T-helper 1 cell treated with Interleukin-12 subunit alpha and Interleukin-12 subunit beta and Interleukin-4 antibody, amounts not matched to agents 30 μg/mL and 1 μg/mL, for 36 hours (primary cell): Measurements from ENCODE around the gene BRD3.
"Not testable (repeated sequence)": the region's sequence is repeated elsewhere in the genome, so short reads cannot be mapped to it uniquely, and the experiment has no call there.

Experiments used
- H3K27ac Mint-ChIP-seq: one replicate; pipeline ENCODE4 v1.8.0; 2021; ENCODE audit warnings: mild to moderate bottlenecking, mixed read lengths
- H3K27me3 Mint-ChIP-seq: one replicate; pipeline ENCODE4 v1.8.0; 2021; ENCODE audit warnings: low read depth, mixed read lengths
- H3K36me3 Mint-ChIP-seq: one replicate; pipeline ENCODE4 v1.8.0; 2021; ENCODE audit warnings: low read depth, mixed read lengths
- H3K4me1 Mint-ChIP-seq: one replicate; pipeline ENCODE4 v1.8.0; 2021; ENCODE audit warnings: low read depth, mixed read lengths
- H3K4me3 Mint-ChIP-seq: one replicate; pipeline ENCODE4 v1.8.0; 2021; ENCODE audit warnings: mild to moderate bottlenecking, moderate library complexity, mixed read lengths
- H3K9me3 Mint-ChIP-seq: one replicate; pipeline ENCODE4 v1.8.0; 2021; ENCODE audit warnings: mixed read lengths

The BRD3 gene

DNA sequence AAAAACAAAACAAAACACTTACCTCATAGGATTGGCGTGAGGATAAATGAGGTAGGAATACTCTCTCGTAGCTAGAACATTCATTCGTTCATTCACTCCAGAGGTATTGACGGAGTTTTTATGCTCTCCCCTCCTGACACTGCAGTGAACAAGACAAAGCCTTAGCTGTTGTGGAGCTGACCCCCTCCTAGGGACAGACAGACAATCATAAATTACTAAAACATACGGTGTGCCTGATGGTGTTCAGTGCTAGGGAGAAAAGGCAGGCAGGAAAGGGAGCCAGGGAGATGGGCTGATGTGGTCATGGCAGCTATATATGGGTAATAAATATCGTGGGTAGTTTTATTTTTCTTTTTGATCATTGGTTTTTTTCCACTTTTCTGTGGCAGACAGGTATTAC lies 5.7 kb upstream of the BRD3 start:
- Mint-ChIP-seq H3K27ac (no peak overlapping the region), H3K27me3 (peaks cover 21% of the 10 kb centered on the region), H3K4me3 (no peak overlapping the region), H3K4me1 (peaks cover 7% of the 10 kb centered on the region), H3K9me3 (peaks cover 14% of the 10 kb centered on the region), H3K36me3 (no peaks in the 10 kb centered on the region)

DNA sequence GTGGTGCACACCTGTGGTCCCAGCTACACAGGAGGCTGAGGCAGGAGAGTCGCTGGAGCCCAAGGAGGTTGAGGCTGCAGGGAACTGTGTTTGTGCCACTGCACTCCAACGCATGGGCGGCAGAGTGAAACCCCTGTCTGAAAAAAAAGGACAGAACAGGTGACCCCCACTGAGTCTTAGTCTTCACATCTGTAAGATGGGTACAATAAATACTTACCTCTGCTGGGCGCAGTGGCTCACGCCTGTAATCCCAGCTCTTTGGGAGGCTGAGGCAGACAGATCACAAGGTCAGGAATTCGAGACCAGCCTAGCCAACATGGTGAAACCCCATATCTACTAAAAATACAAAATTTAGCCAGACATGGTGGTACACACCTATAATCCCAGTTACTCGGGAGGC lies 4.9 kb upstream of the BRD3 start:
- H3K4me1 Mint-ChIP-seq, H3K36me3 Mint-ChIP-seq: not testable (repeated sequence)

DNA sequence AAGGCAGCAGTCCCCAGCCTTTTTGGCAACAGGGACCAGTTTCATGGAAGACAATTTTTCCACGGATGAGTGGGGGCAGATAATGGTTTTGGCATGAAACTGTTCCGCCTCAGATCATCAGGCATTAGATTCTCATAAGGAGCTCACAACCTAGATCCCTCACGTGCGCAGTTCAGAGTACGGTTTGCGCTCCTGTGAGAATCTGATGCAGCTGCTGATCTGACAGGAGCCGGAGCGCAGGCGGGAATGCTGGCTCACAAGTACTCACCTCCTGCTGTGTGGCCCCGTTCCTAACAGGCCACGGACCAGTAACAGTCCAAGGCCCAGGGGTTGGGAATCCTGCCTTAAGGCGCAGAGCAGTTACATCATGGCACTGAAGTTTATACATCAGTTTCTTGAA lies 3.3 kb upstream of the BRD3 start:
- no peak overlapping the region for H3K4me3 Mint-ChIP-seq
- H3K27me3 Mint-ChIP-seq, result peaks cover 21% of the 10 kb centered on the region
- H3K36me3 Mint-ChIP-seq, result no peaks in the 10 kb centered on the region
- H3K9me3 Mint-ChIP-seq, result peaks cover 9% of the 10 kb centered on the region
- peaks cover 14% of the 10 kb centered on the region for H3K4me1 Mint-ChIP-seq
- H3K27ac Mint-ChIP-seq, result no peak overlapping the region

More for the DNA sequence above, 4.9 kb upstream of the BRD3 start:
- not testable (repeated sequence) for H3K27ac Mint-ChIP-seq, H3K4me3 Mint-ChIP-seq
- Mint-ChIP-seq H3K9me3 (peaks cover 14% of the 10 kb centered on the region), H3K27me3 (peaks cover 21% of the 10 kb centered on the region)

DNA sequence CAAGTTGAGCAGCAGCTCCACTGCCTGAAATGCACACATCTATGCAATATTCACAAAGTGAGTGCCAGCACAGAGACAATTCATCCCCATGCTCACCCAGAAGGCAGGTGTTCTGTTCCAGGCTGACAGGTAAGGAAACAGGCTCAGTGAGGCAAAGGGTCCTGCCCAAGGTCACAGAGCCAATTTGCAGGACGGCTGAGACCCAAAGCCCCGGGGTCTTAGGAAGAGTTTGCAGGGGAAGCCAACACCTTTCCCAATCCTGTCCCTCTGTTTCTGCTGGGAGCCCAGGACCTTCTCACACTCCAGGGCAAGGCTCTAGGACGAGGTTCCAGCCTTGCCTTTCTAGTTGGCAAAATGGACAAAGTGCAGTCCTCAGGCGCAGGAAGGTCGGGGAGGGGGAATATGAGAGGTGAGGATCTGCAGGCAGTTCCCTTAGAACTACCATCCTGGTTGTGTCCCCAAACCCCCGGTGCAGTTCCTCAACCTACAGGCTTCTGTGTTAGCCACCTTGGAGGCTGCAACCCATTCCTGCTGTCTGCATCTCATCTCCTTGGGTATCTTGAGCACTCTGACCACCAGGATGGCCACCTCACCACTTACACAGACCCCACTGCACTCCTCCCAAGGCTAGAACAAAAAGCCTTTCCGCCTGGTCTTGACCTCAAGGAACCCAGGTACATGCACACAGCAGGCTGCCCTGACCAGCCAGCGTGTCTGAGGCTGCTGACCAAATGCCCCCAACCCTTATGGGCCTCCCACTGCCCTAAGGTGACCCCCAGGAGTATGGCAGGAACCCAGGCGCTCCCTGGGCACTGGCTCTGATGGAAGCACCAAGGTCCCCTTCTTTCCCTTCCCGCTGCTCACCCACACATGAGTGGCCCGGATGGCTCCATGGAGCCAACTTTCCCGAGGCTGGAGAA lies 1.9 kb upstream of the BRD3 start:
- no peak overlapping the region for H3K27ac Mint-ChIP-seq
- H3K4me3 Mint-ChIP-seq, result peak overlapping the region; percentile 83
- H3K36me3 Mint-ChIP-seq, result peaks cover 4% of the 10 kb centered on the region
- H3K4me1 Mint-ChIP-seq, result peaks cover 23% of the 10 kb centered on the region
- H3K9me3 Mint-ChIP-seq, result peaks cover 6% of the 10 kb centered on the region
- H3K27me3 Mint-ChIP-seq, result peaks cover 21% of the 10 kb centered on the region

DNA sequence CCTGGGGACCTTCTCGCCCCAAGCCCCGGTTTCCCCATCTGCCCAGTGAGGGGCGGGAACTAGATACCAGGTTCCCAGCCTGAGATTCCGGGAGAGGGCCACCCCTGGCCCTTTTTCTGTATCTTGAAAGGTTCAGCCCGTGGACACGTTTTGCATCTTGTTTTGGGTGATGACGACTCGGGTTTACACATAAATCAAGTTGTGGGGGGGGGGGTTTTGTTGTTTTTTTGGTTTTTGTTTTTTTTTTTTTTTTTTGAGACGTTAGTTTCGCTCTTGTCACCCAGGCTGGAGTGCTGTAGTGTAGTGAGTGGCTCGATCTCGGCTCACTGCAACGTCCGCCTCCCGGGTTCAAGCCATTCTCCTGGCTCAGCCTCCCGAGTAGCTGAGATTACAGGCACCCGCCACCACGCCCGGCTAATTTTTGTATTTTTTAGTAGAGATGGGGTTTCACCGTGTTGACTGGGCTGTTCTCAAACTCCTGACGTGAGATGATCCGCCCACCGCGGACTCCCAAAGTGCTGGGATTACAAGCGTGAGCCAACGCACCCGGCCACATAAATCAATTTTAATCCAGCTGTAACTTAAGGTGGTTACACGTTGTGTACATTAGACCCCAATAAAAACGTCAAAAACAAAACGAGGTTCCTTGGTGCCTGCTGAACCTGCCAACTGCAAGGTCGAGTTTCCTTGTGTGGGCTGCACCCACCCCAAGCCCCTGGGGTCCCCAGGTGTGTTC lies 1.1 kb upstream of the BRD3 start:
- H3K9me3 Mint-ChIP-seq, result no peaks in the 10 kb centered on the region

DNA sequence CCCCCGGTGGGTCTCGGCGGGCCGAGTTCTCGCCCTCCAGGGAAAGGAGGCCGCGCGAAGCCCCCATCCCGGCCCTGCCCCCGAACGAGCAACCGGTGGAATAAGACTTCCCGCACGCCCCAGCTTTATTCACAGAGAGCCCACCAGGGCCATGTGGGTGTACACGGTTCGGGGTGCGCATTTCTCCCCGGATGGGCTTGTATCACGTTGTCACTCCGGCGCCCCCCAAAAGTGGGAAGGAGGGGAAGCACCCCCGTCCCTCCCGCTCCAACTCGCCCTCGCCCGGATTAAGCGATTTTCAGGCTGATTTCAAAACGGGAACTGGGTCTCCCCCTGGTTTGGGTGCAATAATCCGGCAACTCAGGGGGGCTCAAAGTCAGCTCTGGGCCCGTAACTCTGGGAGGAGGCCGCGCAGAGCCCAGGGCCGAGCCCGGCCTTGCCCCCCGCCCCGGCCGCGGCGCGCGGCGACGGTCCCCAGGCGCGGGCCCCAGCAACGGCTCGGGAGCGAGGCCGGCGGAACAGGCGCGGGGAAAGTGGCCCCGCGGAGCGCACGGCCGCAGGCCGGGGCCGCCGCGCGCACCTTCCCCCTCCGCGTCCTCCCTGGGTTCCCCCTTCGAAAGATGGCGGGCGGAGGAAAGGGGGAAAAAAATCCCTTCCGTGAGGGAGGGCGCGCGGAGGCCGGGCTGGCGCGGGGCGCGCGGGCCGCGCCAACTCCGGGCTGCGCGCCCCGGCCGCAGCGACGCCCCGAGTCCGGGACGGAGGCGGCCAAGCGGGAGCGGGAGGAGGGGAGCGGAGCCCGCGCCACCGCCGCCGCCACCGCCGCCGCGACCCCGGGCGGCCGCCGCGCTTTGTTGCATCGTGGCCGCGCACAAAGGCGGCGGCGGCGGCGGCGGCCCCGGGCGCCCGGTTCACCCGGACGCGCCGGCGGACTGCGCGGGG lies 644 bp downstream of the BRD3 start:
- Mint-ChIP-seq H3K27me3 (peaks cover 21% of the 10 kb centered on the region), H3K4me3 (peak overlapping the region; percentile 84), H3K4me1 (peaks cover 23% of the 10 kb centered on the region), H3K27ac (peak overlapping the region; percentile 67), H3K9me3 (no peaks in the 10 kb centered on the region), H3K36me3 (peaks cover 4% of the 10 kb centered on the region)

More for the DNA sequence above, 1.1 kb upstream of the BRD3 start:
- Mint-ChIP-seq H3K4me3 (peak overlapping the region; percentile 83), H3K36me3 (peaks cover 4% of the 10 kb centered on the region), H3K27me3 (peaks cover 21% of the 10 kb centered on the region), H3K27ac (peak overlapping the region; percentile 92), H3K4me1 (peaks cover 23% of the 10 kb centered on the region)

DNA sequence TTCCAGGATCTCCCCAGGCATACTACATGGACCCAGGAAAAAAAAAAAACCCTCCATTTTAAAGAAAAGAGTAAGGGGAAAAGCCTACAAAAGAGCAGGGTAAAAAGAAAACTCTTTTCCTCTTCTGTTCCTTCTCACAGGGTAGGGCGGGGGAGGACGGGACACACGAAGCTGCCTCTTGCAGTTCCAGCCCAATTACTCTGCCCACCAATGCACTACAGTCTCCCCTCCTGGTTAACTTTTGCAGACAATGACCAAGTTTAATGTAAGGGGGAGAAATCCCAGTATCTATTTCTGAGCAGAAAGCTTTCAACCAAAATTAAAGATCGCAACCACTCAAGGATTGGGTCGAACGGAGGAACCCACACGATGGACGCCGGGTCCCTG lies 1.3 kb downstream of the BRD3 start:
- Mint-ChIP-seq H3K27me3 (peaks cover 21% of the 10 kb centered on the region), H3K9me3 (no peaks in the 10 kb centered on the region), H3K4me3 (peak overlapping the region; percentile 84), H3K27ac (peak overlapping the region; percentile 83), H3K36me3 (peaks cover 4% of the 10 kb centered on the region), H3K4me1 (peaks cover 23% of the 10 kb centered on the region)

DNA sequence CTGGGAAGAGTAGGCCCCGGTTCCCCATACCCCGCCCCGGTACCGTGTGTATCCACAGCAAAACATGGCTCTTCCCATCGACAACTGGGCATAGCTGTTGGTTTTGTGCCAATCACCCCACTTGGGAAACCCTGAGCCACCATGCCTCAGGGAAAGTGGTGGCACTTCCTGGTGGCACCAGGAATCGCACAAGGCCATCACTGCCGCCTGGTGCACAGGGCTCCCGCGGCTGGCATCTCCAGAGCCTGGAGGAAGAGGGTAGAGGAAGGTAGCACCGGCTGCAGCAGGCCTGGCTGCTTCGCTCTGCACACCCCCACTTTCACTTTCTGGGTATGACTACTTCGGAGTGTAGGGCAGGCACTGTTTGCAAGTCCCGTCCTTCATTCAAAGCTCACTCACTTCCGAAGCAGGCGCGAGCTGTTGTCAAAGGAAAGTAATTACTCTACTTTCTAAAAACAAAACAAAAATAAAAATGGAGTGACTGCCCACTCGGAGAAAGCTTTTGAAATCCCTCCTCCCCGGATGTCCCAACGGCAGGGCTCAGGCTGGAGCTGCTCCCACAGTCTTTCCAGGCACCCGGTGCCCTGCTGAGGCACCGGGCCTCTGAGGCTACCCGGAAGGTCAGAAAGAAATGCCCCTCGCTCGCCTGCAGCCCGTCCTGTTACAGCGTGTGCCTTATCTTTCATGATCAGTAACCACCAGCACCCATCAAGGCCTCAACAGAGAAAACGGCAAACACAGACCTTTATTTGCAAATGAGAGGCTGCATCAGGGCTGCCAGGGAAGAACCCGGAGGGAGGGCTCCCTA lies 2.0 kb downstream of the BRD3 start:
- peak overlapping the region; percentile 83 for H3K27ac Mint-ChIP-seq
- H3K36me3 Mint-ChIP-seq, result peaks cover 4% of the 10 kb centered on the region
- H3K4me3 Mint-ChIP-seq, result peak overlapping the region; percentile 84
- peaks cover 23% of the 10 kb centered on the region for H3K4me1 Mint-ChIP-seq
- H3K9me3 Mint-ChIP-seq, result no peaks in the 10 kb centered on the region
- H3K27me3 Mint-ChIP-seq, result peaks cover 18% of the 10 kb centered on the region

DNA sequence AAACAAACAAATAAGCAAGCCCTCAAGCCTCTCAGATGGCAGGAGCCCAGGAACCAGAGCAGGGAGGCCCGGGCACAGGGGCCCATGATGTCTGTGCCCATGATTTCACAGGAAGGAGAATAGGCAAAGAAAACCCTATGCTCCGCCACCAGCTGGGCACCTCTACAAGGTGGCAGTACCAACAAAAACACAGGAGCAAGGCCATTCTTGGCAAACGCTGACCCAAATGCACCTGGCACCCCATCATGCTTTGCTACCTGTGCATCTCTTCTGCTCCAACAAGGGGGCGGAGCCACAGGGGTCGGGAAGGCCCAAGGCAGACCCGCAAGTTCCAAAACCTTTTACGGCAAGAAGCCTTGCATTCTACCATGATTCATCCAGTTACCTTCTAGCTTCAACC lies 3.1 kb downstream of the BRD3 start:
- Mint-ChIP-seq H3K9me3 (no peaks in the 10 kb centered on the region), H3K27me3 (peaks cover 9% of the 10 kb centered on the region), H3K4me1 (peaks cover 27% of the 10 kb centered on the region), H3K36me3 (peaks cover 4% of the 10 kb centered on the region), H3K27ac (no peak overlapping the region), H3K4me3 (peak overlapping the region; percentile 54)

DNA sequence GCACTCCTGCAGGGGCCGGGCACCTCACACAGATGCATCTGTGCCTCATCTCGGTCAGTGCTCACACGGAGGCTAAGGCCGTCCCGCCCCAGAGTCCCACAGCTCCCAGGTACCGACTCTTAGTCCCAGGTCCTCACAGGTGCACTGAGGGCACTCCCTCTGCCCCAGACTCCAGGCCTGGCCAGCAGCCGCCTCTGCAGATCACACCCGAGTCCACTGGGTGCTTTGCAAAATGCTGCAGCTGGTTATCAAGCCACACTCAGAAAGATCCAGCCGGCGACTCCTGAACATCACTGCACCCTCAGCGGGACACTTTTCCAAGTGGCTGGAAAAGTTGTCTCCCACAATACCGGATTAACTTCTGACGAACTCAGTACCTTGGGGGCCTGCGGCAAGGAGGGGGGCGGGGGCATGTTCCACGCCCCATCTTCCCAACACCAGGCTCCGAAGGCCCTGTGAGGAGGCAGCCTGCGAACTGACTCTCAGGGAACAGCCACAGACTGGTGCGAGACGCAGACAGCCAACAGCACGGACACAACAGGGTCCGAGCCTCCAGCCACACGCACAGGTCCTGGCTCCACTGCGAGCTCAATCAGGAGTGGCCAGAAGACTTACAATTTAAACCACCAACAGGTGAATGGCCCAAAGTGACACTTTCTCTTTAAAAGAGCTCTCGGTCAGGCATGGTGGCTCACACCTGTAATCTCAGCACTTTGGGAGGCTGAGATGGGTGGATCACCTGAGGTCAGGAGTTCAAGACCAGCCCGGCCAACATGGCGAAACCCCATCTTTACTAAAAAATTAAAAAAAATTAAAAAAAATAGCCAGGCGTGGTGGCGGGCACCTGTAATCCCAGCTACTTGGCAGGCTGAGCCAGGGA lies 4.0 kb downstream of the BRD3 start:
- H3K4me3 Mint-ChIP-seq, result no peak overlapping the region
- H3K36me3 Mint-ChIP-seq, result peaks cover 4% of the 10 kb centered on the region
- no peak overlapping the region for H3K27ac Mint-ChIP-seq
- no peaks in the 10 kb centered on the region for H3K9me3 Mint-ChIP-seq
- H3K27me3 Mint-ChIP-seq, result peaks cover under 1% of the 10 kb centered on the region
- peaks cover 21% of the 10 kb centered on the region for H3K4me1 Mint-ChIP-seq

DNA sequence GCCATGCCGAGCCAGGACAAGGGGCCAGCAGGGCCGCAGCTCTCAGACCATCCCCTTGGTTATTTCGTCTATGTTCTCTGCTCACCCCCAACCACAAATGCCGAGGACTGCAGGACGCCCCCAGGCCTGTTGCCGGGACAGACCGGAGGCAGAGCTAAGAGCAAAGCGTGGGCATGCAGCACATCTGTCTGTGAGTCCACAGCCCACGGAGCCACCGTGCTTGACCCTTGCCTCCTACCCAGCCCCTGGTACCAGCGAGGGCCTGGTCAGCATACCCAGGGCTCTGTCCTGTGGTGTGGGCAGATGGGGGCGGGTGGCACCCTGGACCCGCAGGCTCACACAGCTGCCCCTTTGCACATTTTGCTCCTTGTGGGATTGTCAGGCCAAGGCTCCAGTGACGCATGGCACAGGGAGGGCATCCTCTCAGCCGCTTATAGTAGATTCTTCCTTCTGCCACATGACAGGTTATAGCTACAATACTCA lies 4.7 kb downstream of the BRD3 start:
- Mint-ChIP-seq H3K4me3 (no peak overlapping the region), H3K9me3 (no peaks in the 10 kb centered on the region), H3K4me1 (peaks cover 20% of the 10 kb centered on the region), H3K36me3 (peaks cover 4% of the 10 kb centered on the region), H3K27me3 (no peaks in the 10 kb centered on the region), H3K27ac (no peak overlapping the region)

DNA sequence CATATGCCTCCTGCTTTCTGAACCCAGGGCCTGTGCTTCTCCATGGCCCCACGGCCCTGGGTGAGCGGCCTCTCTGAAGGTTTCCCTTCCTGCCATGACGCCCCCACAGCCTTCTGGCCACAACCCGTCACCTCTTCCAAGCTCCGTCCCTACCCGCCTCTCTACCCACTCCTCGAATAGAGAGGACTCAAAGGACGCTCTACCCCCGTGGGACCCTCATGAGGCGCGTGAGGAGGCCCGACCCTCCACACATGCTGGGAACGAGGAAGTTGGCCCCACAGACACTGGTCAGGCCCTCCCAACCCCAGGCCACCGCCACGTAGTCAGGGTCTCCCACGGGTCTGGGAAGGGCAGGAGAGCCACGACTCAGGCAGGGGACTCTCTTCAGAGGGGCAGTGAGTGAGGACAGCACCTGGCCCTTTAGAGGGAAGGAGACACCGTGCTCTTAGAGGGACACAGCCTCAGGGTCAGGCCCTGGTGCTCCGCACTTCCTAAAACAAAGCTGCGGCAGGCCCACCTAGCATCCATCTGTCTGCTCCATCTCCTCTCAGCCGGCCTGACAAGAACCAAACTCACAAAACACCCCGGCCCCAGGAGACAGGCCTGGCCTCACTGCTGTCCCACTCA lies 5.3 kb downstream of the BRD3 start:
- Mint-ChIP-seq H3K36me3 (peaks cover 4% of the 10 kb centered on the region), H3K27me3 (no peaks in the 10 kb centered on the region), H3K4me1 (peaks cover 20% of the 10 kb centered on the region), H3K4me3 (no peak overlapping the region), H3K9me3 (no peaks in the 10 kb centered on the region), H3K27ac (no peak overlapping the region)
